ENCODE data around the gene SCN1A.
"Not testable (repeated sequence)": the region's sequence is repeated elsewhere in the genome, so short reads cannot be mapped to it uniquely, and the experiment has no call there.

SCN1A gene

DNA sequence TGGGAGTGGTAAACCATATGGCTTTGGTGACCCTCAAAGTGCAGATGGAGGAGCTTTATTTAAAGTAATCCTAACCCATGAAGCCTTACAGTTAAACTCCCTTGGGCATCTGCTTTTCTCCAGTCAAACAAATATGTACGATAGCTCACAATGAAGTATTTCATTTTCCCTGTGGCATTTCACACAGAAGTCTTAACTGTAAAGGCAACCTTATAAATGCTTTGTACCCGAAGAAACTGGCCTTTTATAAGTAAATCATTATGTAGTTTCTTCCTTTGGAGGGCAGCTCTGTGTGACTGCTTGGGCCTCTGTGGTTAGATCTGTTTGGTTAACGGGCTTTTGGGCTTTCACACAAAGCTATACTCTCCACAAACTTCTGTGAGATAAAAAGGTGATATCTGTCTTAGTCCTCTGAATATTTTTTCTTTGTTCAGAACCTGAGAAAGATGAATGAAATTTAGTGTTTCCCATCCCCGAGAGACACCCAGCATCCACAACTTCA lies 46.6 kb downstream of the SCN1A start:
- DNase-seq, result peak; percentile 53

DNA sequence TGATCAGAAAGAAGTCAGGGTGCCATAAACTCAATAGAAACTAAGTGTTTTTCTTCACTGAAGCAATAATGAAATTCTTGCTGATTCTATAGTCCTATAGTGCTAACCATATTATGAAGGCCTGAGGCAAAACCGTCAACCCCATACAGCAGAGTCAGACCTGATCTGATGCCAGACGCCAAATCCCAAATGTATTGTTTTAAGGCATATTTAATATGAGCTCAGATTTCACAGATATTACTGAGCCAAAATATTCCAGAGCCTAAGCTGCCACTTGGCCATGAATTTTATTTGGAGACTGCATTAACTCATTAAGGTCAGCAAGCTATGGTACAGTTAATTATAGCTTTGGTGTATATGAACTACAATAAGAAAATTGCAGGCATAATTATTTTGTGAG lies 53.4 kb downstream of the SCN1A start:
- DNase-seq, result no peak

DNA sequence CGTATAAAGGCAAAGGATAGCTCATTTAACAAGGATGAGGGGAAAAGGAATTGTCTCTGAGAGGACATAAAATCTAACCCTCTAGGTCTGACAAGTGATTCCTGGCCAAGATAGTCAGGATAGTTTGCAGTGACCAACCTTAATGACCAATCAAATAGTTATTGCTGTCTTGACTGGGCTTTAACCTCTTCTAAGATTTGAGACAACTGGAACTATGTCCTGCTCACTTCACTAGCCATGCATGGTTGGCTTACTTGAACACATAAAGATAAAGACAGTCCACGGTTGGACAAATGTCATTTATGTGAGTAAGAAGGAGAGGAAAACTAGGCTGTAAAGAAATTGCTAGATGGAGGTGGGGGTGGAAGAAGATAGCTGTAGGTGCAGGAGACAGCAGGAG lies 53.8 kb downstream of the SCN1A start:
- DNase-seq, result no peak

DNA sequence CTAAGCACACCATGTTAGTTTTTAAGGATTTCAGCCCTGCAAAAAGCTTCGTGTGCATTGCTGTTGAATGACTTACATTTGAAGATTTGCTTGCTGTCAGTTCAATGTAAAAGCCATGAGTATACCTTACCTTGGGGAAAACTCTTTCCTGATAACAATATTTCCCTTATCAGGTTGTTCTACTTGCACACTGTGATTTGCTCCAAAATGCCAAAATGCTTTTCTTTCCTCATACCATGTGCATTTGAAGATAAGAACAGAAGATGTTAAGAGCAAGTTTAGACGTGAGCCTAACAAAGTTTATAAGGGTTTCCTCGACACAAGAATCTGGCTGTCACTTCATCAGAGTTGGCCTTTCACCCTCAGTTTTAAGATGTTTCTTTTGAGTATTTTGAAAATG lies 57.6 kb downstream of the SCN1A start:
- DNase-seq, result no peak

DNA sequence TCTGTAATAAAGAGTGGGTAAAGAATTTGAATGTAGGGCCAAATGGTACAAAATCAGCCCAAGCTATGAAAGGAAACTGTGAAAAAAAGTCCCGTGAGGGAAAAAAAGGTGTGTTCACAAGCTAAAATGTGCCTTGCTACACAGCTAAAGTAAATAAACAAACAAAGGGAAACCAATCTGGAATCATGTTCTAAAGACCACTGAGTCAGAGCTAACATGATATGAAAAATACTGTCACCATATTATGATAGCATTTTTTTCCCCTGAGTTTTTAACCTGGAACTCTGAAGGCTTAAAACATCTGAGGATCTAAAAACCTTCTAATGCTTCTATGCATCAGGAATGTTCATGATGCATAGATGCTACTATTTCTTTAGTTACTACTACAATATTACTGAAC lies 58.8 kb downstream of the SCN1A start:
- DNase-seq, result no peak

DNA sequence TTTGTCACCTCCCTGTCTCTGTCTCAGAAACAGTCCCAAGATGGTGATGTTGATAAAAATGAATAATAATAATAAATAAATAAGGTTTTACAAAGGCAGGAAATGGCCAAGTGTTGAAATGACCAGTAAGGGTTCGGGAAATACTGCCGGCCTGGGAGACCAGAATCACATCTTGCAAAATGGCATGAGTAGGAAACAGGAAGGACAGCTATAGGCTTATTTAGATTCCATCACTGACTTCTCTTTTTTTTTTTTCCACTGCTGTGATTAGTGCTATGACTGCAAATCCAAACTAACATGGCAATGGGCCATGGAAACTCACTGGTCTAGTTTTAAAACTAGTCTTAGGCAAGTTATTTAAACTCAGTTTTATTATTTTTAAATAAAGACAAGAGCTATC lies 60.6 kb downstream of the SCN1A start:
- DNase-seq, result no peak

DNA sequence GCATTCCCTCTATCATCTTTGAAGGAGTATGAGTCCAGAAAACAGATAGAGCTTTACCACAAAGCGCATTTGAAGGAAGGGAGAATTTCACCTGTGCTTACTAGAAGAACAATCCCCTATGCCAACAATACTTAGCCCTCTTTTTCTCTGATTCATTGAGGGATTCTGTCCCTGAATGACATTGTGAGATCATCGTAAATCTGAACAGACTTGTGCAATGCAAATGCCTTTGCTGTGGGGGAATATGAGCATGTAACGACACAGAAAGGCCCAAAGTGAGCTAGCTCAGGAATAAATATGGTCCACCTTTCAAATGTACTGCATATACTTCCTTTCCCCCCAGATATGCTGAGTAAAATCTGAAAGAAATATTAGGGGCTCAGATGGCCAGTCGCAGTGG lies 67.6 kb downstream of the SCN1A start:
- no peak for DNase-seq

DNA sequence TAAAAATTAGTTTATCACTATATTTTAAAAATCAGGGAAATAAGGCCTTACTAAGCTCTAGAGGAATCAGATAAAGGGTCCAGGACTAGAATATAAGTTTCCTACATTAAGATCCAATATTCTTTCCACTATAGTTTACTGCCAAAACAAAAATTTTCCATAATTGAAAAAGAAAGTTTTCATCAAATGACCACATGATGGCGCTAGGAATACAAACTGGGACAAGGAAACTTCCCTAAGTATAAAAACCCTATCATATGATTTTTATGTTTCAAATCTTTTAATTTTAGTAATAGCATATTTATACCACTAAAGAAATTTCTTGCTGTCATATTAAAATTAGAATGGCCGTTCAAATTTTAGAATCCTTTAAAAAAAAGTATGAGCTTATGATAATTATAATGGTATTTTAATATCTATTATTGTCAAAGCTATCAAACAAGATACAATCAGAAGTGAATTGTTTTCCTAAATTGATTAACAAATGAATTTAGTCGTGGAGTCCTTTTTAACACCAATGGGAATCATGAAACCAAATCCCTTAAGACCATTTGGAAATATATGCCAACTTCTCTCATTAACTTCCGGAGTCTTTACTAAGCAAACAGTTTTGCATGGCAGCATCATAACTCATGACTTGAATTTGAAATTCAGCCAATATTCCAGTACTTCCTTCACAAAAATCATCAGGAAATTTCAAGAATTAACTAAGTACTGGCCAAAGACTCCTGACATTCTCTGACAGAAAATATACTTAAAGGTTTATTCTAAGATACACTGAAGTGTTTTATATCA lies 70.3 kb downstream of the SCN1A start:
- peak; percentile 18 for DNase-seq

DNA sequence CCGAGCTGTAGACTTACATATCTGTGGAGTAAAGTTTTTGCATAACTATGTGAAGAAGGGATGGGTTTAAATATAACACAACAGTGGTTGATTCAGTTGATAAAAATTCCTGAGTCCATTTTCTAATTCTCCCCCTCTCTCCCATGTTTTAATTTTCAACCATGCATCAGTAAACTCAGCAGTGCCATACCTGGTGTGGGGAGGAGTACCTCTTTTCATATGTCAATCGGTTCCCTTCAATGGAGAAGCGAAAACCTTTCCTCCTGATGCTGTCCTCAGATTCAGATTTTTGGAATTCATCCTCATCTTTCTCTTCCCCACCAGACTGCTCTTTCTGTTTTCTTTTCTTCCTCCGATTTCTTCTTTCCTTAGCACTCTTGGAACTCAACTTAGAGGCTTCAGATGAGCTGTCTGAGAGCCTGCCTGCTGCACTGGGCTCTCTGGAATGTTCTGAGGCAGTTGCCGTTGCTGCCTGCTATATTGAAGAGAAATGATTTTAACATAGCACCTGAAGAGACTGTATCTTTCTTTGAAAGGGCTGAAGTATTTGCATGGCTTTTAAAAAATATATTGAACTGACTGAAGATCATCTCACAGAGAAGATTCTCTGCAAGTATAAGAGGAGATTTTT lies 82.9 kb downstream of the SCN1A start:
- DNase-seq, result no peak

DNA sequence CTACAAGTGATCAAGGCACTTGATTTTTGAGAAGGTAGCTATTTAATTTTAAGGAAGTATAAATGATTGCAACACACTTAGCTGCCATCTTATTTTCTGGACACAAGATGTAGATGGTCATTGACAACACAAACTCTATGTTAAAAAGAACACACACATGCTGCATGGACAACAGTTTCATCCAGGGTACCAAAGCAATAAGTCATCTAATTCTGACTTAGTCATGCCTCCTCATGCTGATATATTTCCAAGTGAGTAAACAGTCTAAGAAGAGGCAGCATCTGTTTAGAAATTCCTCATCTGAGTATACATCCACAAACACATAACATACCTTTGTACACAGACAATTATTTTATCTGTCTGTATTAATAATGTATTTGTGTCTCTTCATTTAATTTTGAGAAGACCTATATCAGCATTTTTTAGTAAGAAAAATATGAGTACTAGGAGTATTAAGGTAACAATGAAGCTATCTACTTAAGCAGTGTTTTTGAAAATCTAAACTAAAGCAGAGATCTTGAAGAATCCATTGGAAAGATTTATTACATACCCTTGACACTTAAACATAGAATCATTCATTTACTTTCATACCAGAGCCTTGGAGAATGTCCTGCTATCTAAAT lies 84.9 kb downstream of the SCN1A start:
- no peak for DNase-seq

DNA sequence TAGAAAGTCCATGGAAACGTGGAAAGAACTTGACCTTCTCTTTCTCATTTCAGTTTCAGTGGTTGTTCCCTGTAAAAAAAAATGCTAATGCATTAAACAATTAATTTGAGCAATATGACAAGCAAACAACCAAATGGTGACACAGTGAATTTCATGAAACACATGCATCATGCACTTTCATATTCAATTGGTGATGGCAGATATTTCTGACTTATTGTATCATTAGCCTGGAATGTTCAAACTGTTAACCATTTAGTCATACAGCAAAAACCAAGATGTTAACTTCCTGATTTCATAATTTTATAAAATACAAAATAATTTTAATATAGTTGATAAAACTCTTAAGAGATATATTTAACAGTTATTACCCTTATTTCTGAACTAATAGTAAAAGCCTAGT lies 85.5 kb downstream of the SCN1A start:
- no peak for DNase-seq

DNA sequence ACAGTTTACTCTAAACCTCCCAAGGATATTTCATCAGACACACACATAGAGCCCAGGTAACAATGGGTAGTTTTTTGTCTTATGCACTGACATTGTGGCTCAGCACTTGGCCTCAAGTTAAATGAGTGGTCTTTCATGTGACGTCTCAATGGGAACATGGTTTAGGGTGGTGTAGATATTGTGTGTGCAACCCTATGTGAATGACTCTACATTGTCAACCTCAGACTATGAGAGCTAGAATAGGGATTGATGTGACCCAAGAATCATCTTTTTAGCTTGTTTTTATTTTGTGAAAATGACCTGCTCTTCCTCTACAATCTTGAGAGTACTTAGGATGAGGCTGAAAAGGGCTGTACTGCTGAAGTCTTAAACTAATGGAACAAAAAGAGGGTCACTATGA lies 86.2 kb downstream of the SCN1A start:
- DNase-seq, result no peak

DNA sequence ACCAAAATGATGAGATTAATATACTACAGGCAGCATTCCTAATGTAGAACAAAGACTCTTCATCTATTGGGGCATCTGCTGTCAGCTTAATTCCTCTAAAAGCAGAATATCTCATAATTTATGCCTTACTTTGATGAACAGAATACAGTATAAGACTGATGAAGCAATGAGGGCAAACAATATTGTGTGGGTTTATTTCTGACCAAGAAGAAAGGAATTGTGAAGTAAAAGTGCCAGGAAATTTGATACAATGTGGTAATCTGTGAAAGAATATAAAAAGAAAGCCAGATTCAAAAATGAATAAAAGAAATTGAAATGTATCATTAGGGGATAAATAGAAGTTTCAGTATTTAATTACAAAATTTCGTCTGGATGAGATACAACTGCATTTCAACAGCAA lies 95.5 kb downstream of the SCN1A start:
- DNase-seq, result no peak

DNA sequence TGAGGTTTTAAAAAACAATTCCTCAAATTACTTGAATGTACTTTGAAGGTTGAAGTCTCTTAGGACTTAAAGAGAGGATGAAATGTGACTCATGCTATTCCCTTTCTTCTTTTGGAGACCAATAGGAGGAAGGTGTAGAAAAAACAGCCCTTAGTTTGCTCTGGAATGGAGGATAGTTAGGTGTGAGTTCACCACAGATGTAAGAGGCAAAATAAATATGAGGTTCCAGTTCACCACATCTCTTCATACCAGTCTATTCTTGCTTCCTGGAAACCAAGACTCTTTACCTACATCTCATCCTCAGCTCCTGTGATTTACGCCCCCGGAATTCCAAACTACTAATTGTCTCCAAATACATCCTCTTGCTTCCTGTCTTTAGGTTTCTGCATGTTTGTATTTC lies 96.8 kb downstream of the SCN1A start:
- no peak for DNase-seq

DNA sequence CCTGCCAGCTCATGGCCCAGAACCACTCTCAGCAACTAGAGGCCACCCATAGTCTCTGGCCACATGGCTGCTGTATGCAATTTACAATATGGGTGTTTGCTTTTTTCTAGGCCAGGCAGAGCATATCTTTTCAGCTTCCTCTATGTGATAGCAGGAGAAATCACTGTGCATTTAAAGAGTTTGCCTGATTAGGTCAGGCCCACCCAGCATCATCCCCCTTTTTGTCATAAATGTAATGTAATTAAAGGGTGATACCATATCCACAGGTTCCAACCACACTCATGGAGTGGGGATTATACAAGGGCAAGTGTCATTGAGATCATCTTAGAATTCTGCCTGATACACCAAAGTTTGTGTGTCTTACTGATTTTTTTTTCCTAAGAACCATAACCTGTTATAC lies 102.5 kb downstream of the SCN1A start:
- DNase-seq, result no peak

DNA sequence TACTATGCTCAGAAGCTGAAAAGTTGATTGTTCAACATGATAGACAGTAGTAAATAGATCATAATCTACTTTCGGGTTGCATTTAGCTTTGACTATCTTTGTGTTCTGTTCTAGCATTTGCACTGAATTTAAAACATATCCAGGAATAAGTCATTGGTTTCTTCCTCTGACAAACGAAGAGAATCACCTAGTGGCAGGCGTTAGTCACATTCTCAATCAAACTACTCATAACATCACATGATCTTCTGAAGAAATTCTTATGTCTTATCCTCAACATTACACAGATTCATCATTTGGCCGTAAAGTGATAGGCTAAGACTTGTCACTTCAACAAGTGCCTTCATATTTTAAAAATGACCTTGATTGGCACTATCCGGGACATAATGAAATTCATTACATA lies 110.6 kb downstream of the SCN1A start:
- DNase-seq, result no peak

DNA sequence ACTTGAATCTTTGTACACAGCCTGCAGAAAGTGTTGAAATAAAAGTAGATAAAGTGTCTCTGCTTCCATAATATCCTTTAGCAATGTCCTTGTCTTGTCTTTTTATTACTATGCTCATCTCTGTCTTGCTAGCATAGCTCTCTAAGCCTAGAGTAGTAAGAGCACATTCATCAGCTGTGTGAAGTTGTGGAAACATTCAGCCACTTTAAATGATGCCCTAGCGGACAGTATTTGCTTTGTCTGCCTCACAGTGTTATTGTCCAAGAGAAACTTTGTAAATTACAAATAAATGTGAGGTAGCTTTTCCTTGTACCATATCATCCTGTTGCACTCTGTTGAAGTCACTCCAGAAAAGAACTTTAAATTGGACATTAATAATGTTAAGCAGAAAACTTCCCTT lies 113.9 kb downstream of the SCN1A start:
- no peak for DNase-seq

DNA sequence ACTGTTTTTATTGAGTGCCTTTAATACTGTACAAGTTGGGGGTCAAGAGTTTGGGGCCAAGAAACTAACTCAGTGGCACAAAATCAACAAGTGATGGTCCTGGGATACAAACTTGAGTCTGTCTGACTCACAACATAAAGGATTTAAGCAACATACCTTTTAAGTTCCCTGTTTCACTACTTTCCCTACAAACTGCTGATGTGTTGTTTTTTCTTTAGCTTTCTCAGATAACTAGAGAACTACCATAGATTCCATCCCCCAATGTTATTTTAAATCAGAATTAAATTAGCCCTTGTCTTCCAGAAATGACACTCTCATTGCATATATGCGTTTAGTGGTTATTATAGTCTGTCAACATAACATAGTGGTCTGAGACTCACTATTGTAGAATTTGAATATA lies 116.2 kb downstream of the SCN1A start:
- DNase-seq, result no peak

DNA sequence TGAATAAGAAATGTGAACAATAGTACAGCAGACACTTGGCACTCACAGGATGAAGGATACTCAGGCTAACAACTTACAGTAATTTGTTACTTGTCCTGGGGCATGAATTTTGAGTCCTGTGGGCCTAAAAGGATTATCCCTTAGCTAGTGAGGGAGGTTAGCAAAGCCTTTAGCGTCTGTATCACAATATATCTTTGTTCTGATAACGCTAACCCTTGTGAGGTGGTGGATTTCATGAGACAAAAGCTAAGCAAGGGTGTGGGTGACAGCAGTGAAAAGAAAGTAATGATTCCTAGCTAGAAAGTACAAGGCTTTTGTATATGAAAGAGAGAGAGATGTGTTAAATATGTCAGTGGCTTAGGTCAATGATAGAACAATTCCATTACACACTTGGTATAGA lies 127.4 kb downstream of the SCN1A start:
- DNase-seq, result no peak

DNA sequence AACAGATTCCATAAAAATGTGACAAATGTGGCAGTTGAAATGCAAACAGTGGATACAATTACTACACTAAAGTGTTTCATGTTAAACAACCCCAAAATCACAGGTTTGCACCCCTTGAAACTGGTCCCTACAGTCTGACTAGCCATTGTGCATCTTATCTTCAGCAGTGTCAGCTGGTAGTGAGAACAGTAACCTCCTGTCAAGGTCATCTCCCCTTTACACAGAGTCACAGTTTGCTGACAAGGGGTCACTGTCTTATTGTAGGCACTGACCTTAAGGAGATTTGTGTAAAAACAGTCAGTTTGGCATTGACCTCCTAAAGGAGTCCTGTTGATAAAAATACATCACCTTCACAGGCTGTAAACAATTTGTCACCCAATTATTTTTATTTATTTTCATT lies 137.0 kb downstream of the SCN1A start:
- DNase-seq, result no peak

DNA sequence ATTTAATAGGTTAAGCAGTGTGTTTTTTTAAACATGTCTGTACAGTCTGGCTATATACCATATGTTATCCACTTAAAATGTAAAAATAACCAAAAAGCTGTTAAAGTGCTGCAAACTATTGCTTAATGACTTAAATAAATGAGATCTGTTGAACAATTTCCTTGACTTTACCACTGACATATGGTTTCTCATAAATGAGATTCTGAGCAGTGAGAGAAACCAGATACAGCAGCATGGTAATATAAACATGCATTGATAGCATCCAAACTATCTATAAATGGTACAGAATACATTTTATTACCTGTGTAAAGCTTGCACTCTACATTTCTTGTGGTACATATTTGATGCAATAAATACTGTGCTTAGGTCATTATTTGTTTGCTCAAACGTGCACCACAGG lies 138.0 kb downstream of the SCN1A start:
- no peak for DNase-seq

DNA sequence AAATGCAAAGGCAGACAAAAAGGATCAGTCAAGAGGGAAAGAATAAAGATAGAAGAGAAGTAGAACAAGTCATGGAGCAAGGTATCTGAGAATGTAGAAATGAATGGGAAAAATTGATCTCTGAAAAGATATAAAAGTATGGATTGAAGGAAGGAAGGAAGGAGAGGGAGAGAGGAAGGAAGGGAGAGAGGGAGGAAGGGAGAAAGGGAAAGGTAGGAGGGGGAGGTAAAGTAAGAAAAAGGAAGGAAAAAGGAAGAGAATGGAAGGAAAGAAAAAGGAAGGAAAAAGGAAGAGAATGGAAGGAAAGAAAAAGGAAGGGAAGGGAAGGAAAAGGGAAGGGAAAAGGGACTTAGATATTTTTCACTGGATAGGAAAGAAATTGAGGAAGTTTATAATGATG lies 142.7 kb downstream of the SCN1A start:
- no peak for DNase-seq

DNA sequence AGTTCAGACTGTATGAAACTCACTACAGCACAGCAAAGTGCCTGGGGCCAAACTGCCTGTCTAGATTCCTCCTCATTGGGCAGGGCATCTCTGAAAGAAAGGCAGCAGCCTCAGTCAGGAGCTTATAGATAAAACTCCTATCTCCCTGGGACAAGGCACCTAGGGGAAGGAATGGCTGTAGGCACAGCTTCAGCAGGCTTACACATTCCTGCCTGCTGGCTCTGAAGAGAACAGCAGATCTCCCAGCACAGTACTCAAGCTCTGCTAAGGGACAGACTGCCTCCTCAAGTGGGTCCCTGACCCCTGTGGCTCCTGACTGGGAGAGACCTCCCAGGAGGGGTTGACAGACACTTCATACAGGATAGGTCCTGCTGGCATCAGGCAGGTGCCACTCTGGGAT lies 155.7 kb downstream of the SCN1A start:
- not testable (repeated sequence) for DNase-seq

DNA sequence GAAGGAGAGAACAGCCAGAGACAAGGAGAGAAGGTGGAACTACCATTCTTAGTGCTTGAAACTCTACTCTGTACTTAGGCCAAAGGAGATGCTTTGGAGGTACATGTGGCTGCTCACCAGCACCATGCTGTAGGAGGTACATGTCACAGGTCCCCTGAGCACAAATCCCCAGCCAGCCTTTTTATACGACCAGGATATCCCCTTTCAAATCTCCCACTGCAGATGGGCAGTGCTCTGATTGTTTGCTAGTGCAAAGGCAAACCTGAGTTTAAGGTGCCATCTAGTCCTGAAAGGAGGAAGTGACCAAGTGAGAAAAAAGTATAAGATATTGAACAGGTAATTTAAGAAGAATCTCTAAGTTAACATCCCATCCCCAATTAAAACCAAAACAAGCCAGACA lies 157.2 kb downstream of the SCN1A start:
- no peak for DNase-seq
